Measurements from ENCODE around the gene PPARA. TPM values are rescaled to one million over a fixed set of nuclear protein-coding genes. Genes with fewer than 3 reads are reported as not detected.

PPARA gene
- total and polyA plus RNA-seq, 2 experiments from 2014 or later = 8.7 to 14.4 TPM

DNA sequence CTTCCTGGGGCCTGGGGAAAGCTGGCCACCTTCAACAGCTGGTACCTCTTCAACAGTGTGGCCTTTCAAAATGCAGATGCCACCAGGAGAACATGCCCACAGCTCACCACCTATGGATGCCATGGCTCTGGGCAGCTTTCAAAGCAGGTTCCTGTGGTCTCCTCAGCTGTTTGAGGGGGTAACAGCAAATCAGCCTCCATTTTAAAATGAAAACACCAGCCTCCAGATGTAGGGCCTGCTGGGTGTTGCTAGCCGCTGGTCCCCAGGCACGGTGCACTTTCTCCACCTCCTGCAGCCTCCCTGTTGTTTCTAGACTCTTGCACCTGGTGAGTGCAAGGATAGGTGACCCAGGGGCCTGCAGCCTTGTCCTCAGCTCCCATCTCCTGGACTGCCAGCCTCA lies 89.7 kb downstream of the PPARA start:
- 100% methylated on average over 2 of the region's 2 CpGs for WGBS, 2 experiments (ENCODE audit: low coverage in 1 of 2, low lambda C conversion rate in 2 of 2, missing lambda C conversion rate in 2 of 2)

DNA sequence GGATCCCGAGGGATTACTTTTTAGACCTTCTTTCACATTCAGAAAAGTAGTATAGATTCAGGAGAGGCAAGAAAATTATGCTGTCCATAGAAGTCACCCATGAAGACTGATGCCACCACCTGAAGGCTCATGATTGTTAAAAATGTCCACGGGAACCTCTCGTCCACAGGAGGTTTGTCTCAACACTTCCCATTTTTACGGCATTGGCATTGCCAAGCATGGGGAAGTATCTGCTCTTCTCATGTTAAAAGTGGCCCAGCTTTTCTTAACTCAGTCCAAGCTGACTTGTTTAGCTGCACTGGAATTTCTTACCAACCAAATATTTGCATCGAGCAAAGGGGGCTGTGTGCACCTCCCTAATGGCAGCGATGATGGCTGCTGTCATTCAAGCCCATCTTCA lies 90.2 kb downstream of the PPARA start:
- in situ Hi-C loops (cut with MboI) = no loop called here
- Histone ChIP-seq H3K27me3 (replicated peaks; ENCODE audit: insufficient read depth) (no peaks in the 10 kb centered on the region), H3K36me3 (ENCODE audit: low read depth) (peaks cover 5% of the 10 kb centered on the region; the same call in 1 of the 2 replicates), H3K4me1 (ENCODE audit: insufficient read depth) (no peaks in the 10 kb centered on the region), H3K4me2 (ENCODE audit: unreplicated experiment) (no peak overlapping the region), H3K27ac (no peak overlapping the region), H3K9me3 (ENCODE audit: low read depth) (no peaks in the 10 kb centered on the region), H3F3A (ENCODE audit: insufficient read depth) (peaks cover 4% of the 10 kb centered on the region; the same call in 1 of the 2 replicates), H3K9ac (no peak overlapping the region), H3K9me2 (ENCODE audit: insufficient read depth) (no peaks in the 10 kb centered on the region), H4K20me1 (ENCODE audit: insufficient read depth) (no peaks in the 10 kb centered on the region), H2AFZ (no peak overlapping the region), H3K79me2 (ENCODE audit: insufficient read depth) (no peaks in the 10 kb centered on the region), H3K4me3 (no peak overlapping the region)
- 81 to 85% methylated on average over 6 of the region's 6 CpGs for WGBS, 2 experiments (ENCODE audit: low coverage in 1 of 2, low lambda C conversion rate in 2 of 2, missing lambda C conversion rate in 2 of 2)
- TF ChIP-seq EZH2 (IDR thresholded peaks at IDR 0.05; ENCODE audit: insufficient read depth, poor library complexity, severe bottlenecking) (no peak), EZH2phosphoT487 (IDR thresholded peaks at IDR 0.05; ENCODE audit: insufficient read depth, low read depth) (no peak)
- DNase-seq = no peak

More for the DNA sequence above, 89.7 kb downstream of the PPARA start:
- H3K4me2 ChIP-seq (ENCODE audit: unreplicated experiment) = no peak overlapping the region
- H4K20me1 ChIP-seq (ENCODE audit: insufficient read depth) = no peaks in the 10 kb centered on the region
- H3K79me2 ChIP-seq (ENCODE audit: insufficient read depth) = no peaks in the 10 kb centered on the region
- H2AFZ ChIP-seq = no peak overlapping the region
- no peak for DNase-seq
- no peaks in the 10 kb centered on the region for H3K9me3 ChIP-seq (ENCODE audit: low read depth)
- H3K4me3 ChIP-seq = no peak overlapping the region
- H3K27me3 ChIP-seq (replicated peaks; ENCODE audit: insufficient read depth) = no peaks in the 10 kb centered on the region
- H3K9me2 ChIP-seq (ENCODE audit: insufficient read depth) = no peaks in the 10 kb centered on the region
- H3F3A ChIP-seq (ENCODE audit: insufficient read depth) = peaks cover 4% of the 10 kb centered on the region; the same call in 1 of the 2 replicates
- no peak overlapping the region for H3K9ac ChIP-seq
- in situ Hi-C loops (cut with MboI) = no loop called here
- H3K4me1 ChIP-seq (ENCODE audit: insufficient read depth) = no peaks in the 10 kb centered on the region
- no peak overlapping the region for H3K27ac ChIP-seq
- TF ChIP-seq EZH2phosphoT487 (IDR thresholded peaks at IDR 0.05; ENCODE audit: insufficient read depth, low read depth) (no peak), EZH2 (IDR thresholded peaks at IDR 0.05; ENCODE audit: insufficient read depth, poor library complexity, severe bottlenecking) (no peak)
- peaks cover 5% of the 10 kb centered on the region; the same call in 1 of the 2 replicates for H3K36me3 ChIP-seq (ENCODE audit: low read depth)

DNA sequence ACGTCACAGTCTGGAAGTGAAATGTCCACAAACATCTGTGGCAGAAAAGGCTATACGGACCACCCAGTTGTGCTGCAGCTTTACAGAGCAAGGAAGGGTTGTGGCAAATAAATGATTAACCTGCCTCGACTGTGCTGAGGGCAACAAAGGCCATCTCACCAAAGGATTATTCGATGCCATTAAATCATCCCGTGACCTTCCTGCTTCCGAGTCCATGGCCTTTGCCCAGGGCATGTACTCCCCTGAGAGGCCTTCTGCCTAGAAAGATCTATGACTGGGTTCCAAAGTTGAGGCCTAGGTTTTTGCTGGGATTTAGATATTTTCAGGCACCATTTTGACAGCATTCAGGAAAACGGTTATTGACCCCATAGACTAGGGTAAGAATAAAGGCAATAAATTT lies 90.6 kb downstream of the PPARA start:
- in situ Hi-C loops (cut with MboI) = no loop called here
- H4K20me1 ChIP-seq (ENCODE audit: insufficient read depth) = no peaks in the 10 kb centered on the region
- no peak overlapping the region for H3K27ac ChIP-seq
- no peak overlapping the region for H3K4me3 ChIP-seq
- peaks cover 5% of the 10 kb centered on the region; the same call in 1 of the 2 replicates for H3K36me3 ChIP-seq (ENCODE audit: low read depth)
- no peak overlapping the region for H3K9ac ChIP-seq
- H3K27me3 ChIP-seq (replicated peaks; ENCODE audit: insufficient read depth) = no peaks in the 10 kb centered on the region
- TF ChIP-seq EZH2 (IDR thresholded peaks at IDR 0.05; ENCODE audit: insufficient read depth, poor library complexity, severe bottlenecking) (no peak), EZH2phosphoT487 (IDR thresholded peaks at IDR 0.05; ENCODE audit: insufficient read depth, low read depth) (no peak)
- no peaks in the 10 kb centered on the region for H3K4me1 ChIP-seq (ENCODE audit: insufficient read depth)
- no peak overlapping the region for H3K4me2 ChIP-seq (ENCODE audit: unreplicated experiment)
- 89 to 91% methylated on average over 7 of the region's 7 CpGs for WGBS, 2 experiments (ENCODE audit: low coverage in 1 of 2, low lambda C conversion rate in 2 of 2, missing lambda C conversion rate in 2 of 2)
- no peaks in the 10 kb centered on the region for H3K9me2 ChIP-seq (ENCODE audit: insufficient read depth)
- H2AFZ ChIP-seq = no peak overlapping the region
- H3K9me3 ChIP-seq (ENCODE audit: low read depth) = no peaks in the 10 kb centered on the region
- H3K79me2 ChIP-seq (ENCODE audit: insufficient read depth) = no peaks in the 10 kb centered on the region
- peaks cover 4% of the 10 kb centered on the region; the same call in 1 of the 2 replicates for H3F3A ChIP-seq (ENCODE audit: insufficient read depth)
- DNase-seq = no peak

DNA sequence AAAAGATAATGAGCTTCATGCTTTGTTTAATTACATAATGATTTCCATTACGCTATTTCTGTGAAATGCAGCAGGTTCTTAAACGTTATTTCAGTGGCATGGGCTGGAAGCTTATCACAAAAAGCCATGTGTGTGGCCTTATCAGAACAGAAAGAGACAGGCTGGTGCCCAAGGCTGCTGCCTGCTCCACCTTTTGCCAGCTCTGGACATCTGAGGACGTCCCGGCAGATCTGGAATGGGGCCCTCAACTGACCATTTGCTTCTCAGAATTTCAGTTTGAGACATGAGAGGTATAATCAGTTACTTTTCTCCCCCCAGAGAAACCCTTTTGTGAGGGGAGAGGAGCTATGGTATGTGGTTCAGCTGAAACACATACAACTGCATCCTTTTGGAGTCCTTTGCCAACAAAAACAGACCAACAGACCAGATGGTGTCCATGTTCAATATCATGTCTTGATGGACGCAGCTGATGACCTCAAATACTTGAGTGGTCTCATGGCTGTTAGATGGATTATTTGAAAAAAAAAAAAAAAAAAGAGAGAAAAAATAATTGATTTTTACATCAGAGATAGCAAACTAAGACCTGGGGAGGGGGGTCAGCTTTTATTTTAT lies 91.2 kb downstream of the PPARA start:
- Histone ChIP-seq H3K4me1 (ENCODE audit: insufficient read depth) (no peaks in the 10 kb centered on the region), H2AFZ (no peak overlapping the region), H3K79me2 (ENCODE audit: insufficient read depth) (no peaks in the 10 kb centered on the region), H3K27ac (no peak overlapping the region), H3K9me3 (ENCODE audit: low read depth) (no peaks in the 10 kb centered on the region), H3K27me3 (replicated peaks; ENCODE audit: insufficient read depth) (no peaks in the 10 kb centered on the region), H3F3A (ENCODE audit: insufficient read depth) (peaks cover 4% of the 10 kb centered on the region; the same call in 1 of the 2 replicates), H3K36me3 (ENCODE audit: low read depth) (peaks cover 5% of the 10 kb centered on the region; the same call in 1 of the 2 replicates), H3K9ac (no peak overlapping the region), H3K4me2 (ENCODE audit: unreplicated experiment) (no peak overlapping the region), H3K4me3 (no peak overlapping the region), H3K9me2 (ENCODE audit: insufficient read depth) (no peaks in the 10 kb centered on the region), H4K20me1 (ENCODE audit: insufficient read depth) (no peaks in the 10 kb centered on the region)
- 87 to 90% methylated on average over 5 of the region's 5 CpGs for WGBS, 2 experiments (ENCODE audit: low coverage in 1 of 2, low lambda C conversion rate in 2 of 2, missing lambda C conversion rate in 2 of 2)
- in situ Hi-C loops (cut with MboI) = no loop called here
- no peak for TF ChIP-seq EZH2 (IDR thresholded peaks at IDR 0.05; ENCODE audit: insufficient read depth, poor library complexity, severe bottlenecking)
- no peak for DNase-seq

Measured in GM23248 (cell line).